Fibroblast of mammary gland (primary cell): Measurements from ENCODE around the gene NFE2.
A peak's percentile ranks its signal among the peaks of the same experiment; 100 is the strongest.

Source experiments
- DNase-seq: peaks from one replicate; pipeline ENCODE4 v3.0.0-alpha.2; 2010; ENCODE audit warnings: low read depth
- H3K4me3 ChIP-seq: 2 replicates; pipeline ENCODE4 v1.5.1; 2011; ENCODE audit warnings: low read depth, mild to moderate bottlenecking, low read length, moderate library complexity; ENCODE audit not compliant: control insufficient read depth
- CTCF ChIP-seq: conservative IDR thresholded peaks from 2 replicates; pipeline ENCODE4 v1.5.1; 2011; ENCODE audit warnings: low read depth, low read length, inconsistent platforms; ENCODE audit not compliant: control insufficient read depth, insufficient read depth

The NFE2 gene

GRCh38 chr12:54257332-54257731, 43.5 kb downstream of the NFE2 start:
- DNase-seq = no peak
- H3K4me3 ChIP-seq = no peak overlapping the region
- TF ChIP-seq CTCF = no peak

GRCh38 chr12:54253240-54253639, 47.6 kb downstream of the NFE2 start:
- no peak for TF ChIP-seq CTCF
- no peak overlapping the region for H3K4me3 ChIP-seq
- DNase-seq = no peak

GRCh38 chr12:54251667-54252284, 49.0 kb downstream of the NFE2 start:
- peak; percentile 73 for TF ChIP-seq CTCF
- peak; percentile 60 for DNase-seq
- H3K4me3 ChIP-seq = no peak overlapping the region

GRCh38 chr12:54249489-54249888, 51.3 kb downstream of the NFE2 start:
- TF ChIP-seq CTCF = no peak
- no peak for DNase-seq

GRCh38 chr12:54246011-54246641, 54.7 kb downstream of the NFE2 start:
- DNase-seq = no peak
- H3K4me3 ChIP-seq = no peak overlapping the region
- TF ChIP-seq CTCF = no peak

More at GRCh38 chr12:54249489-54249888, 51.3 kb downstream of the NFE2 start:
- H3K4me3 ChIP-seq = no peak overlapping the region
